ENCODE measurements around the gene RSBN1L. TPM values are rescaled to one million over a fixed set of nuclear protein-coding genes. Genes with fewer than 3 reads are reported as not detected.

RSBN1L gene
- total RNA-seq, 1 experiment from 2014 or later: 21.4 TPM

DNA sequence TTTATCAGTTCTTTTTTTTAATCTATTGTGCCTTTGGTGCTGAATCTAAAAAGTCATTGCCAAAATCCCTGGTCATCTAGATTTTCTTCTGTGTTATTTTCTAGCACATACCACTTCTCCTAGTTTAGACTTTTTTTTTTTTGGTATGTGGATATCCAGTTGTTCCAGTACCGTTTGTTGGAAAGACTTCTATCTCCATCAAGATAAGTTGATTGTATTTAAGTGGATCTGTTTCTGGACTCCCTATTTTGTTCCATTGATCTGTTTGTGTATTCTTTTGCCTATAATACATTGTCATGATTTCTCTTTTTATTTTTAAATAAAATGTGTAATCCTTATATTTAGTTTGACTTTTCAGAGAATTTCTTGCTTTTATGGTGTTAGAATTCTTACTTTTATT lies 35.5 kb downstream of the RSBN1L start:
- H3K9me3 Mint-ChIP-seq (ENCODE audit: unreplicated experiment): no peaks in the 10 kb centered on the region
- no peaks in the 10 kb centered on the region for H3K36me3 ChIP-seq (ENCODE audit: control insufficient read depth, insufficient read depth, low read length)
- POLR2A ChIA-PET: no interaction called here

GRCh38 chr7:77734659-77735421 lies 38.6 kb downstream of the RSBN1L start:
- H3K27me3 ChIP-seq (replicated peaks; ENCODE audit: control insufficient read depth, insufficient read depth, low read length): no peaks in the 10 kb centered on the region
- H3K27me3 Mint-ChIP-seq (ENCODE audit: insufficient read depth, unreplicated experiment): no peaks in the 10 kb centered on the region
- no peak for TF ChIP-seq CTCF (IDR thresholded peaks at IDR 0.05; ENCODE audit: insufficient read depth in 1 of 2, low read depth in 1 of 2, low read length in 1 of 2, severe bottlenecking in 1 of 2, unreplicated experiment in 1 of 2)
- no peaks in the 10 kb centered on the region for H3K9me3 ChIP-seq
- no peak overlapping the region for H3K27ac Mint-ChIP-seq (ENCODE audit: unreplicated experiment)
- BruUV-seq (replicated peaks): no TSS peak
- H3K9me3 Mint-ChIP-seq (ENCODE audit: unreplicated experiment): no peaks in the 10 kb centered on the region
- no peaks in the 10 kb centered on the region; the same call in 1 of the 2 replicates for H3K36me3 ChIP-seq (ENCODE audit: control insufficient read depth, insufficient read depth, low read length)
- ChIA-PET CTCF (interaction anchor here (0.6 kb wide), 1 partner anchor 43 kb away, joined by 11 read pairs; no protein-coding TSS in a partner anchor), POLR2A (no interaction called here)
- peaks cover 36% of the 10 kb centered on the region for H3K4me1 ChIP-seq
- H3K4me3 Mint-ChIP-seq (ENCODE audit: unreplicated experiment): peak overlapping the region; percentile 40
- peaks cover 17% of the 10 kb centered on the region for H3K4me1 Mint-ChIP-seq (ENCODE audit: low read depth, unreplicated experiment)
- H3K36me3 Mint-ChIP-seq (ENCODE audit: insufficient read depth, unreplicated experiment): peaks cover 28% of the 10 kb centered on the region
- intact Hi-C loops (cut with micrococcal nuclease; ENCODE audit: unreplicated experiment): no loop called here
- peak in 1 of 2 experiments; percentile 49 for DNase-seq
- no peak overlapping the region for H3K4me3 ChIP-seq (ENCODE audit: low read depth, low read length)

More for the DNA sequence above, 35.5 kb downstream of the RSBN1L start:
- no peak for TF ChIP-seq CTCF (IDR thresholded peaks at IDR 0.05; ENCODE audit: insufficient read depth in 1 of 2, low read depth in 1 of 2, low read length in 1 of 2, severe bottlenecking in 1 of 2, unreplicated experiment in 1 of 2)
- CTCF ChIA-PET: no interaction called here
- Mint-ChIP-seq H3K4me3 (ENCODE audit: unreplicated experiment) (no peak overlapping the region), H3K27ac (ENCODE audit: unreplicated experiment) (no peak overlapping the region), H3K27me3 (ENCODE audit: insufficient read depth, unreplicated experiment) (no peaks in the 10 kb centered on the region), H3K4me1 (ENCODE audit: low read depth, unreplicated experiment) (peaks cover 24% of the 10 kb centered on the region), H3K36me3 (ENCODE audit: insufficient read depth, unreplicated experiment) (peaks cover 9% of the 10 kb centered on the region)
- no peaks in the 10 kb centered on the region for H3K27me3 ChIP-seq (replicated peaks; ENCODE audit: control insufficient read depth, insufficient read depth, low read length)
- no peaks in the 10 kb centered on the region for H3K9me3 ChIP-seq
- no TSS peak for BruUV-seq (replicated peaks)
- DNase-seq: no peak
- intact Hi-C loops (cut with micrococcal nuclease; ENCODE audit: unreplicated experiment): loop anchor here (2.0 kb wide), 1 partner anchor 35 kb away; the partner anchor contains the start of gene RSBN1L
- H3K4me3 ChIP-seq (ENCODE audit: low read depth, low read length): no peak overlapping the region
- peaks cover 22% of the 10 kb centered on the region for H3K4me1 ChIP-seq

- Histone ChIP-seq H3K4me1 (peaks cover 40% of the 10 kb centered on the region), H3K9me3 (no peaks in the 10 kb centered on the region), H3K4me3 (ENCODE audit: low read depth, low read length) (no peak overlapping the region), H3K27me3 (replicated peaks; ENCODE audit: control insufficient read depth, insufficient read depth, low read length) (no peaks in the 10 kb centered on the region), H3K36me3 (ENCODE audit: control insufficient read depth, insufficient read depth, low read length) (no peaks in the 10 kb centered on the region; the same call in 1 of the 2 replicates)
- Mint-ChIP-seq H3K27me3 (ENCODE audit: insufficient read depth, unreplicated experiment) (no peaks in the 10 kb centered on the region), H3K4me3 (ENCODE audit: unreplicated experiment) (no peak overlapping the region), H3K9me3 (ENCODE audit: unreplicated experiment) (no peaks in the 10 kb centered on the region), H3K27ac (ENCODE audit: unreplicated experiment) (no peak overlapping the region), H3K4me1 (ENCODE audit: low read depth, unreplicated experiment) (peaks cover 15% of the 10 kb centered on the region), H3K36me3 (ENCODE audit: insufficient read depth, unreplicated experiment) (peaks cover 28% of the 10 kb centered on the region)
- no peak for TF ChIP-seq CTCF (IDR thresholded peaks at IDR 0.05; ENCODE audit: insufficient read depth in 1 of 2, low read depth in 1 of 2, low read length in 1 of 2, severe bottlenecking in 1 of 2, unreplicated experiment in 1 of 2)
- BruUV-seq (replicated peaks): no TSS peak
- ChIA-PET POLR2A (no interaction called here), CTCF (no interaction called here)
- intact Hi-C loops (cut with micrococcal nuclease; ENCODE audit: unreplicated experiment): no loop called here
- DNase-seq: no peak
Observed at GRCh38 chr7:77735457-77735856, 39.2 kb downstream of the RSBN1L start.

Data from Caco-2 (cell line).